Activated T-helper 9 cell treated with anti-CD3 and anti-CD28 coated beads, Interleukin-2, amount 50 U/mL, for 16 hours (primary cell): ENCODE results near the gene DHRS7B.
A peak's percentile ranks its signal among the peaks of the same experiment; 100 is the strongest.
"Not testable (repeated sequence)": the region's sequence is repeated elsewhere in the genome, so short reads cannot be mapped to it uniquely, and the experiment has no call there.

Experiments
- DNase-seq: peaks from one replicate; pipeline ENCODE4 v3.0.0-alpha.2; 2020; ENCODE audit warnings: low read depth

DHRS7B gene

GRCh38 chr17:21210411-21211076, 83.8 kb downstream of the DHRS7B start:
- no peak for DNase-seq

DNA sequence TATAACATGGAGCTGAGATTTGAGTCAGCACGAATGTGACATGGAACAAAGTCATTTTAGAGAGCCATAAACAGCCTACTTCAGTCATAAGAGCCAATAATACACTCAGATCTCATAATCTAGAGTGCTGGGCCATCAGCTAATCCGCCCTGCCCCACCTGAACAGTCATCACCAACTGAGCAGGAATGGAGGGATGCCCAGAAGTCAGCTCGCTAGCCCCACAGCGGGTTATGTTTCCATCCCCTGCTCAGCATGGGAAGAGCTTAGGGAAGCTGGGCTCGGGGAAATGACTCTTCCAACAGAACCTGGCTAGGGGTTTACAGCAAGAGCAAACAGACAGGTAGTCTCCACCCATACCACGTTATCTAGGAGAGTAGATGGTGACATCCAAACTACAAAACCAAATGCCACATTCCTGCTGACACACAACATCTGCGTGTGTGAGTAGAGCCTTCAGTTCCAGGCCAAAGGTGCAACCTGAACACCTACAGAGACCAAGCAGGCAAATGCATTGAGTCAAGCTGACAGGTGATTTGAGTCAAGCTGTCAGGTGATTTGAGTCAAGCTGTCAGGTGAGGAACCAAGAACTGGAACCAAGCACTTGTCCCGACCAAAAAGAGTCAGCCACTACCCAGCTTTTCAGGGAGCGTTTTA, 85.2 kb downstream of the DHRS7B start:
- no peak for DNase-seq

GRCh38 chr17:21212826-21213637, 86.3 kb downstream of the DHRS7B start:
- no peak for DNase-seq

DNA sequence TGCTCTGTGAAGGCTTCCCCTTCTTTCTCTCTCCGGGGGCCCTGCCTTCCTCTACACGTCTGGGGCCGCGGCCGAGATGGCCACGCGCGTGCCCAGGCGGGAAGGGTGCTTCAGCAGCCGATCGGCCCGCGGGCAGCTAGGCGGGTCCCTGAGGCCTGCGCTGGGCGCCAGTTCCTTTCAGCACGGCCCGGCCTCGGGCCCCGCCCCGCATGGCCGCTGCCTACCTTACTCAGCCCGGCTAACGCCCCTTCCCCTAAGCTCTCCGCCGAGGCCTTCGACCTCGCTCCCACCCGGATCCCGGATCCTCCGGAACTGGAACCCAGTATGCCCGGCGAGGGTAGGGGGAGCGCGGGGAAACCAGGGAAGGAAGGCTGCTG, 86.9 kb downstream of the DHRS7B start:
- no peak for DNase-seq

- DNase-seq = peak; percentile 93
Observed at GRCh38 chr17:21214015-21214776, 87.4 kb downstream of the DHRS7B start, which contains the start of gene TMEM11. Gene TMEM11 (minus strand): TSS chr17:21214161. CDS start chr17:21214152, 9 bp downstream.

DNA sequence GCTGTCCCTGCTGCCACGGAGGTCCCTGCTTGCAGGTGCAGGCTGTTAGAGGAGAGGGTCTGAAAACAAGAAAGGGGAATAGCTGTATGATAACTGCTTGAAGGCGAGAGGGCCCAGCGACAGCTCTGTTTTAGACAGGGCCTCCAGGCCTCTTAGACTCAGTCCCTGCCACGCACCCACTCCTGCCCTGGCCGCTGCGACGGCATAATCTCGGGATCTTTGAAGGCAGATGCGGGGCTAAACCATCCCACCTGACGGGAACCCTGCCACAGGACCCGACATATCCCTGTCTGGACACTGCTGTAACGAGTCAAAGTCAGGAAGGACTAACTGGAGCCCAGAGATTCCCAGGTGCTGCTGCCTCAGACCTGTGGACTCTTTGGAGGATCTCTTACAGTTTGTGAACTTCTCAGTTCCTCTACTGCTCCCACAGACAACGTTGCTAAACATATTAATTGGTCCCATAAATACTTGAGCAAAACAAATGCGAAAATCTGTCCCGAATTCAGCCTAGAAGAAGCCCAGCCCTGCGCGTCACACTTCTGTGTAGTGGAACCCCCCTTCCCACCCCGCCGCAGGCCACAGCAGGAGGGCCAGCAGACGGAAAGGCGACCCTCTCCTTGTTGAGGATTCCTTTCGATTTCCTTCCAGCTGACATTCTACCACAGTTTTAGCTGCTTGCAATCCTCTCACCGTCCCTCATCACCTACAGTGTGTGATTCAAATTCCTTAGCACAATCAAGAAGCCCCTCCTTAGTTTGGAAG, 88.2 kb downstream of the DHRS7B start:
- DNase-seq = no peak

- DNase-seq = no peak
Observed at GRCh38 chr17:21215935-21216334, 89.2 kb downstream of the DHRS7B start.

GRCh38 chr17:21217346-21217745, 90.6 kb downstream of the DHRS7B start:
- no peak for DNase-seq

DNA sequence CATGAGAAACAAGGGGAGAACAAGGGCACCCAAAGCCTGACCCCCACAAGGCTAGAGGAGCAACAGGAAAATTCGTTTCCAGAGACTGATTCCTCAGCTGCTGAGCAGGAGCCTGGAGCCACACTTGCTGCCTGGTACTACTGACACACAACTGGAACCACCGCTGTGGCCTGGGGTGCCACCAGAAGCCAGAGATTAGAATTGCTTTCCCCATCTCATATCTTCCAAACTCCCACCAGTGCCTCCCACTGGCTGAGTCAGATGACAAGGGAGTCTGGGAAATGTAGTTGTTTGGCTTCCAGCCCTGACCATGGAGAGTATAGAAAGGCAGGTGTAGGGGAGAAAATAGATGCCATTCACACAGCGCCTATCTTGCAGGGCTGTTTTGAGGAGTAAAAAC, 91.3 kb downstream of the DHRS7B start:
- DNase-seq = peak; percentile 4

GRCh38 chr17:21218831-21219380, 92.1 kb downstream of the DHRS7B start:
- DNase-seq = no peak

DNA sequence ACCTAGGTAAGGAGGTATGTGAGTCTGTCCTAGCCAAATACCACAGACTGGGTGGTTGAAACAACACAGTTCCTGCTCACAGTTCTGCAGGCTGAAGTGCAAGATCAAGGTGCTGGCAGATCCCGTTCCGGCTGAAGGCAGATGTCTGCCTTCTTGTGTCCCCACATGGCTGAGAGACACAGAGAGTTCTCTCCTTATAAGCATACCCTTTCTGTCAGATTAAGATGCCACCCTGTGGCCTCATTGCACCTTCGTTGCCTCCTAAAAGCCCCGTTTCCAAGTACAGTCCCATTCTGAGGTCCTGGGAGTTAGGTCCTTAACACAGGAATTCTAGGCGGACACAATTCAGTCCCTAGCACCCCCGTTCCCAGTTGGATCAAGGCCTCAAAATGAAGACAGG, 96.3 kb downstream of the DHRS7B start:
- DNase-seq = no peak

- DNase-seq = not testable (repeated sequence)
Observed at GRCh38 chr17:21227277-21227676, 100.5 kb downstream of the DHRS7B start.

DNA sequence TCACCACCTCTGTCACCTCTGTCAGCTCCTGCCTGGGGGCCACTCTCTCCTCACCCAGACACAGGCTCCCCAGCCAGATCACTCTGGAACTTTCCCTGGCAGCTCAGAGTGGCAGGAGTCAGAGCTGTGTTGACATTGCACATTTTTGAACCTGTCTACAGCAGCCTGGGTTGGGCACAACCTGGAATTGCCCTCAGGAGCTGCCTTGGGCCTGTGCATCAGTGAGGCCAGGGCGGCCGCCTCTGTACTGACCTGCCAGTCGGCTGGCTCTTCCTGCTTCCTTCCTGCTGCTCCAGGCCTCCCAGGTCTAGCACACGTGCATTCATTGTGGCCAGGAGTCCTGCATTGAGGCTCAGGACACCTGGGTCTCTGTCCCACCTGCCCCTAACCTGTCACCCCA, 101.3 kb downstream of the DHRS7B start:
- no peak for DNase-seq

DNA sequence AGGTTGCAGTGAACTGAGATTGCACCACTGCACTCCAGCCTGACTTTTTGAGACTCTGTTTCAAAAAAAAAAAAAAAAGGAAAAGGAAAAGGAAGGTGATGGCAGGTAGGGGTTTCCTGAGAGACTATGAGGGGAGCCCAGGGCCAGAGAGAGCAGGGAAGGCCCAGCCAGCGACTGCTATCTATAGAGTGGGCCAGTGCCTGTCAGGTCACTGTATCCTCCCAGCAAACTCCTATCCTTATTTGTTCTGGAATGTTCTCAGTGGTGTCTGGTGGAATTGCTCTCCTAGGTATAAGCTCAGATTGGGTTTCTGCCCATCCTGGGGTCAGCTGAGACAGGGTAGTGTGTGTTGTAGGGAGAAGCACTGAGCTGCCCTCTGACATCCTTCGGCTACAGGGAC, 102.1 kb downstream of the DHRS7B start:
- no peak for DNase-seq

DNA sequence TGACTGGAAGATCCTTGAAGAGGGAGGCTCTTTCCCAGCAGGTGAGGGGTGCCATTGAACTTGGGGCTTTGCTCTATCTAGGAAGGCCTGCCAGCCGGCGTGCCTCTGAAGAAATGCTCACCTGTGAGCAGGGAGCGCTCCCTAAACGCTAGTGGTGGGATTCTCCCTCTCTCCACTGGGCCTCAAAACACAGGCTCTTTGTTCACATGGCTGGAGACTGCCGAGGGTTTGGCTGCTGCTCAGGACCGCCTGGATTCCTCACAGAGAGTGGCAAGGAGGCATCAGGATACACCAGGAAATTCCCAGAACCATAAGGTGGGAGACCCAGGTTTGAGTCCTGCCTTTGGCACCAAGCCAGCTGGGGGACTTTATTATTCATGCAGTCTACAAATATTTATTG, 104.8 kb downstream of the DHRS7B start:
- no peak for DNase-seq

DNA sequence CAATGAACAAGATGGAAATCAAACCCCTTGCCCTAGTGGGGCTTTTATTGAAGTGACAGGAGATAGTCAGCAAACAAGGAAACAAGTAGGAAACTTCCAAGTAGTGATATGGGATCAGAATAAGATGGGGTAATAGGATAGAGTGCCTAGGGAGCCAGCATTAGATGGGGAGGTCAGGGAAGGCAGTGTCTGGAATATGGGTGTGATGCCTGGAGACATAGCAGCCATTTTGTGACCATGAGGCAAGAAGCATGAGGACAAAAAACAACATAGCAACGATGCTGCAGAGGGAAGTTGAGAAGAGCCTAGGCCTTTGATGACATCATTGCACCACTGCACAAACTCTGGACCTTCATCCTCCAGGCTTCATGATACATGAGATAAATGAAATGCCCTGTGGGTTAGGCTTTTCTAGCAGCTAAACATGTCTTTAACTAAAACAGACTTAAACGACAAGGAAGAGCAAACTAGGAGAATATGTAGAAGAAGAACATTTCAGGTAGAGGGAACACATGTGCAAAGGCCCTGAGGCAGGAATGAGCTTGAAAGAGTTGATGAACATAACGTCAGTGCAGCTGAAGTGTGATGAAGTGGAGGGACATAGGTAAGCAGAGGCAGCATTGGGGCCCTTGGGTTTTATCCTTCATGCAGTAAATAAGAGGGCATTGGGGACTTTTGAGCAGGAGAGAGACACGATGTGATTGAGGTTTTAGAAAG, 105.4 kb downstream of the DHRS7B start:
- no peak for DNase-seq

- DNase-seq = no peak
Observed at GRCh38 chr17:21233581-21234347, 107.0 kb downstream of the DHRS7B start.

GRCh38 chr17:21235921-21236320, 109.2 kb downstream of the DHRS7B start:
- DNase-seq = no peak

DNA sequence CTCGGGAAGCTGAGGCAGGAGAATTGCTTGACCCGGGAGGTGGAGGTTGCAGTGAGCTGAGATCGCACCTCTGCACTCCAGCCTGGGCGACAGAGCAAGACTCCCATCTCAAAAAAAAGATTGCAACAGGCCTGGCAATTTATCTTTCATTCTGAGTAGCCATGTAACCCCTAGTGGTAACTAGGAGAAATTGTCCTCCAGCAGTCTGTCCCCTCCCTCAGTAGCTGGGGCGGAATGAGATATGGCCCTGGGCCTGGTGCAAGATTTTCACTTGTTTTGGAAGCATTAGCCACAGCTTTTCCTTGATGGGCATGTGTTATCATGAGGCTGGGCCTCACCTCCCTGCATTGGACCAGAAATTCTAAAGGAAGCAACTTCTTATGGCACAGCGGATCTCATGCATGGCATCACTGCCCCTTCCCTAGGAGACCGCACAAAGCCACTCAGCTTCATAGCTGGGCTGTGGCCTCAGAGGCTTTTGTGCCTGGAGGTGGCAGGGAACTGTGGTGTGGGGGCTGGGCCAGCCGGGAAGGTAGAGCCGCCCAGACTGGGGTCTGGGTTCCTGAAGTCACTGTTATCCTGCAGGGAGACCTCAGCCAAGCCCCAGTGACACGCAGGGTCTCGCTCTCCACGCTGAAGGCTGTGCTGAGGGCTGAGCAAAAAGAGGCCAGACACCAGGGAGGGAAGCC, 113.1 kb downstream of the DHRS7B start:
- no peak for DNase-seq
